Peyer's patch (tissue), 4 donors: Measurements from ENCODE around the gene TLCD2.

Experiments used
- POLR2A ChIP-seq, 2 donors: fragments of 450-650 bp; IDR thresholded peaks; one replicate each; pipeline ENCODE4 v1.5.1; 2017; ENCODE audit warnings: antibody characterized with exemption in 2 of 2, mild to moderate bottlenecking in 2 of 2, moderate library complexity in 2 of 2
- TF ChIP-seq, protein P1 (sequence below), 6 experiments: fragments of 450-650 bp in 4 of 6; fragments of 200-600 bp in 2 of 6; sonication (generic) in 1 of 6; IDR thresholded peaks; one replicate each; pipeline ENCODE4 v1.5.1; 2017 to 2019; ENCODE audit warnings: antibody characterized with exemption in 6 of 6, mild to moderate bottlenecking in 3 of 6, moderate library complexity in 1 of 6

DNA sequence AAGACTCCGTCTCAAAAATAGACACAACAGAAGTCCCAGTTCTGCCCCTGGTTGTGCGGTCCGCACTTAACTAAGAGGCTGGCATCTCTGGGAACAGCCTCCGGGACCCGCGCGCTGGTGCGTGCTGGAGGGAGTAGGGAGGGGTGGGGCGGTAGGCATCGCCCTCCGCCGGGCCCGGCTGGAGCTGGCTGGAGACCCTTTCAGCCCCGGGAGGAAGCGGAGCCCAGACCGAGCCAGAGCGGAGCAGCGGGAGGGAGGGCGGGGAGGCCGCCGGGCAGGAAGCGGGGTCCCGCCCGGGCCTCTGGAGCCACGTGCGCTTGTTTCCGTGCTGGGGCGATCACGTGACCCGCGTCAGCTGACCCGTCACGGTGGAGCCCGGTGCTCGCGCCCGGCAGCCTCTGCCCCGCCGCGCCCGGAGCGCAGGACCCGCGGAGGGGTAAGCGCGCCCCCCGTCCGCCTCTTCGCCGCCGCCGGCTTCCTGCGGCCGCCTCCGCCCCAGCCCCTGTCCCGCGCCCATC lies 14.2 kb upstream of the TLCD2 start, which contains the start of gene WDR81:
- TF ChIP-seq, protein P1, sequence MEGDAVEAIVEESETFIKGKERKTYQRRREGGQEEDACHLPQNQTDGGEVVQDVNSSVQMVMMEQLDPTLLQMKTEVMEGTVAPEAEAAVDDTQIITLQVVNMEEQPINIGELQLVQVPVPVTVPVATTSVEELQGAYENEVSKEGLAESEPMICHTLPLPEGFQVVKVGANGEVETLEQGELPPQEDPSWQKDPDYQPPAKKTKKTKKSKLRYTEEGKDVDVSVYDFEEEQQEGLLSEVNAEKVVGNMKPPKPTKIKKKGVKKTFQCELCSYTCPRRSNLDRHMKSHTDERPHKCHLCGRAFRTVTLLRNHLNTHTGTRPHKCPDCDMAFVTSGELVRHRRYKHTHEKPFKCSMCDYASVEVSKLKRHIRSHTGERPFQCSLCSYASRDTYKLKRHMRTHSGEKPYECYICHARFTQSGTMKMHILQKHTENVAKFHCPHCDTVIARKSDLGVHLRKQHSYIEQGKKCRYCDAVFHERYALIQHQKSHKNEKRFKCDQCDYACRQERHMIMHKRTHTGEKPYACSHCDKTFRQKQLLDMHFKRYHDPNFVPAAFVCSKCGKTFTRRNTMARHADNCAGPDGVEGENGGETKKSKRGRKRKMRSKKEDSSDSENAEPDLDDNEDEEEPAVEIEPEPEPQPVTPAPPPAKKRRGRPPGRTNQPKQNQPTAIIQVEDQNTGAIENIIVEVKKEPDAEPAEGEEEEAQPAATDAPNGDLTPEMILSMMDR (IDR thresholded peaks at IDR 0.05): no peak
- TF ChIP-seq POLR2A (IDR thresholded peaks at IDR 0.05): peak; percentile 24 to 25
